Stimulated activated CD4-positive, alpha-beta T cell treated with anti-CD3 and anti-CD28 coated beads, Interleukin-4, amount 100 ng/mL, for 4 hours (primary cell): ENCODE data around the gene TMC5.
"Not testable (repeated sequence)": the region's sequence is repeated elsewhere in the genome, so short reads cannot be mapped to it uniquely, and the experiment has no call there.

ENCODE experiments used
- DNase-seq, 2 experiments: peaks; one replicate each; pipeline ENCODE4 v3.0.0-alpha.2; 2020

Gene TMC5, protein sequence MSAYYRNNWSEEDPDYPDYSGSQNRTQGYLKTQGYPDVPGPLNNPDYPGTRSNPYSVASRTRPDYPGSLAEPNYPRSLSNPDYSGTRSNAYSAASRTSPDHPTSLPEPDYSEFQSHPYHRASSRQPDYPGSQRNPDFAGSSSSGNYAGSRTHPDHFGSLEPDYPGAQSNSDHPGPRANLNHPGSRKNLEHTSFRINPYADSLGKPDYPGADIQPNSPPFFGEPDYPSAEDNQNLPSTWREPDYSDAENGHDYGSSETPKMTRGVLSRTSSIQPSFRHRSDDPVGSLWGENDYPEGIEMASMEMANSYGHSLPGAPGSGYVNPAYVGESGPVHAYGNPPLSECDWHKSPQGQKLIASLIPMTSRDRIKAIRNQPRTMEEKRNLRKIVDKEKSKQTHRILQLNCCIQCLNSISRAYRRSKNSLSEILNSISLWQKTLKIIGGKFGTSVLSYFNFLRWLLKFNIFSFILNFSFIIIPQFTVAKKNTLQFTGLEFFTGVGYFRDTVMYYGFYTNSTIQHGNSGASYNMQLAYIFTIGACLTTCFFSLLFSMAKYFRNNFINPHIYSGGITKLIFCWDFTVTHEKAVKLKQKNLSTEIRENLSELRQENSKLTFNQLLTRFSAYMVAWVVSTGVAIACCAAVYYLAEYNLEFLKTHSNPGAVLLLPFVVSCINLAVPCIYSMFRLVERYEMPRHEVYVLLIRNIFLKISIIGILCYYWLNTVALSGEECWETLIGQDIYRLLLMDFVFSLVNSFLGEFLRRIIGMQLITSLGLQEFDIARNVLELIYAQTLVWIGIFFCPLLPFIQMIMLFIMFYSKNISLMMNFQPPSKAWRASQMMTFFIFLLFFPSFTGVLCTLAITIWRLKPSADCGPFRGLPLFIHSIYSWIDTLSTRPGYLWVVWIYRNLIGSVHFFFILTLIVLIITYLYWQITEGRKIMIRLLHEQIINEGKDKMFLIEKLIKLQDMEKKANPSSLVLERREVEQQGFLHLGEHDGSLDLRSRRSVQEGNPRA

DNA sequence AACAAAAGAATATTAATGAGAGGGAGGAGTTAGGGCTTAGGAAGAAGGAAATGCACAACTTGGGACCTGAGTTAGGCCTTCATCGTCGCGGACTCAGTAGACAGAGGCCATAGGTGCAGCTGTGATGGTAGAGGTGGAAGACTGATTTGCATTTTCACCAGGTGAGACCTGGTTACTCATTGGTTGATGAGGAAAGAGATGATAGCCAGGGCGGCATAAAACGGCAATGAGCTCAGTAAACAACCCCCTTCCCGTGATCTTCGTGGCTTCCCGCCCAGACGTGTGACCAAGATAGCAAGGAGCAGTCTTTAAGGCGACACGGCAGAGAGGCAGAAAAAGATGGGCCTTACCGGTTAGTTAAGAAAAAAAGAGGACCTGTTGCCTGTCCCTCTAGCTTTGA lies at the start of gene TMC5:
Gene TMC5 (plus strand): TSS at position 244 of the 400 bp plus-strand sequence. CDS start 22,156 bp downstream, outside the sequence.
- no peak for DNase-seq

DNA sequence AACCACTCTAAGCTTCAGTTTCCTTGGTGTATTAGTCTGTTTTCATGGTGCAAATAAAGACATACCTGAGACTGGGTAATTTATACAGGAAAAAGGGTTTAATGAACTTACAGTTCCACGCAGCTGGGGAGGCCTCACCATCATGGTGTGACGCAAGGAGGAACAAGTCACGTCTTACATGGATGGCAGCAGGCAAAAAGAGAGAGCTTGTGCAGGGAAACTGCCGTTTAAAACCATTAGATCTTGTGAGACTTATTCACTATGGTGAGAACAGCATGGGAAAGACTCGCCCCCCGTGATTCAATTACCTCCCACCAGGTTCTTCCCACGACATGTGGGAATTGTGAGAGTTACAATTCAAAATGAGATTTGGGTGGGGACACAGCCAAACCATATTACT lies 45.1 kb upstream of the TMC5 start:
- DNase-seq = not testable (repeated sequence)

DNA sequence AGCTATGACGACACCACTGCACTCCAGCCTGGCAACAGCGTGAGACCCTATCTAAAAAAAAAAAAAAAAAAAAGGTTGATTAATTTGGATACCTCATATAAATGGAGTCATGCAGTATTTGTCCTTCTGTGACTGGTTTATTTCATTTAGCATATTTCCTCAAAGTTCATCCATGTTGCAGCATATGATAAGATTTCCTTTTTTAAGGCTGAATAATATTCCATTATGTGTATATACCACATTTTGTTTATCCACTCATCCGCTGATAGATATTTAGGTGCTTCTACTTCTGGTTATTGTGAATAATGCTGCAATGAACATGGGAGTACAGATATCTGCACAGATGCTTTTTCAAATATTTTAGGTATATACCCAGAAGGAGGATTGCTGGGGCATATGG lies 43.3 kb upstream of the TMC5 start:
- DNase-seq = no peak

DNA sequence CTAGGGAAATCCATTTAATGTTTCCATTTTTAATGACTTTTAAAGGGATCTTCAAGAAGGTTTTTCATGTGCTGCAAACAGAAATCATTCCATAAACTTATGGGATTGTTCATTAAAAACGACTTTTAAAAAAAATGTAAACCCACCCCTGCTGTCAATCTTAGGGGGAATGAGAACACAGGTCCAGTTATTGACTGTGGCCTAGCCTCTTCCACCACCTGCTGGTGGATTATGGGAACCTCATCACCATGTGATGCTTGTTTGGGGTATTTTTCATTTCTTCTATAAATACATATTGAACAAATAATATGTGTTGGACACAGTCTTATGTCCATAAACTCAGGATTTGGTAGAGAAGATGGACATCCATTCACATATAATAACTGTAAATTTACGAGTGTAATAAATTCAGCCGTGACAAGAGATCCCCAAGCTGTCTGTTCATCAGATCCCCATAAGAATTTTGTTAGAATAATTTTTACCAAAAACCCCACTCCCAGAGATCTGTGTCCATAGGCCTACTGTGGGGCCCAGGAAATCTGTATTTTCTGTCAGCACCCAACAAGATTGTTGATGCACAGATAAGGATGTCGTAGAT lies 42.0 kb upstream of the TMC5 start:
- DNase-seq = peak in 1 of 2 experiments; percentile 14

DNA sequence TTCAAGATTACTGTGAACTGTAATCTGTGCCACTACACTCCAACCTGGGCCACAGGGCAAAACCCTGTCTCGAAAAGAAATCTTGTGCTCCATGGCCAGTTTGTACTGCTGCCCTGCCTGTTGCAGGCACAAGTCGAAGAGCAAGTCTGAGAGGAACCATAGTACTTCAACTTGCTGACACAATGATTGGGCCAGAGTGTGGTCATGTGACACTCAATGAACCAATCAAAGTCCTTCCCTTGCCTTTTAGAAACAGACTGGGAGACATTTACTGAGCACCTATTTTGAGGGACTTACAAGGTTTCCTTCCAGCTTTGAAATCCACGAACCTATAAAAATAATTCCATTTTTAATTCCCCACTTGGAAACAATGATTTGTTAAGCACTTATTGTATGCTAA lies 39.8 kb upstream of the TMC5 start:
- DNase-seq = no peak

DNA sequence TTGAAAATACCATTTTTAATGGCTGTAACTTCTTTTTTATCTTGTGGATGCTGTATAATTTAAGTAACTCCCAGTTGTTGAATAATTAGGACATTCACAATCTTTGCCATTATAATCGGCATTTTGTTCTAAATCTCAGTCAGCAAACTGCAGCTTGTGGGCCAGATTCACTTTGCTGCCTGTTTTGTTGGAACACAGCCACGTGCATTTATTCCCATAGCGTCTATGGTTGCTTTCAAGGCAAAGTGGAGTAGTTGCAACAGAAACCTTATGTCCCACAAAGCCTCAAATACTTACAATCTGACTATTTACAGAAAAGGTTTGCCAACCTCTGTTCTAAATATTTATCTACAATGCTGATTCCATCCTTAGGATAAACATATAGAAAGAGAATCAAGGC lies 39.2 kb upstream of the TMC5 start:
- no peak for DNase-seq

DNA sequence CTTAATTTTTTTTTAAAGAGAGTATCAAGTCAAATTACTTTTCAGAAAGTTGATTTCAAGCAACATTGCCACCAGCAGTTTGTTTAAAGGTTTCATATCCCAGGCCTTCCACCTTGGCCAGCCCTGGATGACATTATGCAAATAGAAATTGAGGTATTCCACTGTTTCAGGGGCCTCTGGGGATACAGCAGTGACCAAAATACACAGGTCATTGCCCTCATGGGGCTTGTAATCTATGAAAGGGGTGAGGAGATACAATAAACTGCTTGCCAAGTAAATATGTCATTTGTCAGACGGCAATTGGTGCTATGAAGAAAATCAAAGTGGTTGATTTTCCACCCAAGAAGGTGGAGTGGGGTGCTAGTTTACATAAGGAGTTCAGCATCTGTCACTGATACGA lies 37.8 kb upstream of the TMC5 start:
- no peak for DNase-seq

DNA sequence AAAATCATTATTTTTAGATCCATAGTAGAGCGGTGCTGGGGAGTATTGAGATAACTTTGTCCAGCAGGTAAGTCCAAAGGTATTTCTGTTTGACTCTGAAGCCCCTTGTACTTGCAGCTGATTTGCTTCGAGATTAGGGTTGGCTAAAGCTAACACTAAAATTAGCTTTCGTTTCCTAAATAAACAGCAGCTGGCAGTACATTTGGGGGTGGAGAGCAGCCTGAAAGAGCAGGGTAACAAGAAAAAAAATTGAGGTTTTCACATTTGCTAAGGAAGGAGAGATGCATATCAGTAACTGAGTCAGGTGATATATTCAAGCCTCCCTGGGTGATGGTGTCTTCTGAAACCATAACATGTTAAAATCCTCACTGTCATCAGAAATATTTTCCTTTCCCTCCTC lies 37.4 kb upstream of the TMC5 start:
- no peak for DNase-seq

DNA sequence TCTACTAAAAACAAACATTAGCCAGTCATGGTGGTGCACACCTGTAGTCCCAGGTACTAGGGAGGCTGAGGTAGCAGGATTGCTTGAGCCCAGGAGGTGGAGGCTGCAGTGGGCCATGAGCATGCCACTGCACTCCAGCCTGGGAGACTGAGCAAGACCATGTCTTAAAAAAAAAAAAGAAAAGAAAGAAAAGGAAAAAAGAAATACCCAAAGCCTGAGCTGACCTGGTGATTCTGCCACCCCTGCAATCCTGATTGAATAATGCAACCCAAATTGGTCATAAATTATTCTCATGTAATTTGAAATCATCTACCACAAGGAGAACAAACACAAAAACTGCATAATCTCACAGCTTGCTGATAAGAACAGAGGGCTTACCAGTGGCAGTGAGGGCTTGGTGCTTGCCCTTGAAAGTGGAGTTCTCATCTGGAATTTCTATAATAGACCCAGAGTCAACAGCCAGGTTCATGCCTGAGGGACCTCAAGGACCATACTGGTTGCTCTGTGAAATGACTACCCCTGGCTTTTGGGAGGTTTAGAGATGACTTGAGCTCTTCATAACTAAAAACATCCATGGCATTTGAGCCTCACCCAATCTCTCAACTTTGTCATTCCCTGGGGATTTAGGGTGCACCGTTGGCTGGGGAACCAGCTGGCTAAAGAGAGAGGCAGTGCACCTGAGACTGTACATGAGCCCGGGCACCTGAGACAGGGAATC lies 35.4 kb upstream of the TMC5 start:
- no peak for DNase-seq

DNA sequence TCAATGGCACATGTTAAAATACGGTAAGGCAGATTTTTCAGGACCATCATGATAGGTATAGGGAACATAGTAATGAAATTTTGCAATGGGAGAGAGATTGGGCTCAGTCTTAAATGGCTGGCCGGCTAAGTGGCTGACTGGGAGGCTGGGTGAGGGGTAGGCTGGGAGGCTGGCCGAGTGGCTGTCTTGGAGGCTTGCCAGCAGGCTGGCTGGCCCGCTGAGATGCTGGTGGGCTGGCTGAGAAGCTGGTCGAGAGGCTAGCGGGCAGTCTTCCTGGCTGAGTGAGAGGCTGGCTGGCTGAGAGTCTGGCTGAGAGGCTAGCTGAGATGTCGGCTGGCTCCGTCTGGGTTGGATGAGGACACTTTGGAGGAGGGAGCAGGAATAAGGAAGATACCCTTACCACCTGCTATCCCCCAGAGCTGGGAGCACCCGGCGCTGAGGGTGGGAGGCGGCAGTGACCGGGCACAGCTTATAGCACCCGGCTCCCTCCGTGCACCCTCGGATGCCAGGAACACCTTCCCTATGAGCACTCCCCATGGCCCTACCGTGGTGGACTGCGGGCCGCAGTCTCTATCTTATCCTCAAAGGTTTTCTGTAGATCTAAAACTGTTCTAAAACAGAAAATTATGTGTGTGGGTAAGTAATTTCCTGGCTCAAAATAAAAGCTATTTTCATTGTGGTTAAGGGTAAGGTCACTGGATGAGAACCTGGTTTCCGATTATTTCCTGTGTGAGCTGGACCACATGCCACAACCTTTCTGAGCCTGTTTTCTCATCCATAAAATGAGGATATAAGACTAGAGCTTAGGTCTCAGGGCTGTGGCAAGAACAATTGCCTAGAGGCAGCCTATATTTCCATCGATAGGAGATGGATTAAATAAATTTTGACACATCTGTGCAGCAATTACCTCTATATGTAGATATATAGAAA lies 34.5 kb upstream of the TMC5 start:
- no peak for DNase-seq

DNA sequence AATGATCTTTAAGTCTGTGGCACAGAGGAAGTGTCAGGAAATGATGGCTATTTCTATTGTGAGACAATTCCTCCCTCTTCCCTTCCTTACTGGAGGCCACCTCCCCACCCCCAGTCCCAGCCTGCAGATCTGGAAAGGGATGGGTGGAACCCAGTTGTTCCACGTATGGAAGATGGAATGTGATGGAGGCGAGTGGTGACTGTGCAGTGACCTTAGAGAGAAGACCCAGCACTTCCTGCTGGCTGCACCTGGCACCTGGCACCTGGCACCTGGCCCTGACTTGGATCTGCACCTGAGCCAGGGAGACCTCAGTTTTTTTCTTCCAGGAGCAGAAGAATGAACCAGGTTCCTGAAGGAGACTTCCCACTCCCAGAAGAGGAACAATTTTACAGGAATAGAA lies 33.0 kb upstream of the TMC5 start:
- DNase-seq = no peak

DNA sequence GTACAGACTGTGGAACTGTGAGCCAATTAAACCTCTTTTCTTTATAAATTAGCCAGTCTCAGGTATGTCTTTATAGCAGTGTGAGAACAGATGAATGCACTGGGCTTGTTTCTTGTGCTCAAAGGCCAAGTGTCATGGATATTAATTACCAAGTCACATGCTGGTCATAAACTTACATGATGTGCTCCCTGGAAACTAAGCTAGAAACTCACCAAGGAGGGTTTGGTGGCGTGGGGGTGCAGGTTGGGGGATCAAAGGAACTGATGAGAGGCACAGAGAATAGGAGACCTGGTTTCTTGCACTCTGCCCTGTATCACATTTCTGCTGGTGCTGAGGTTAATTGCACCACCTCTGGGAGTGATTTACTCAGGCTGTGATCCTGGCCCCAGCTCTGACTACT lies 31.2 kb upstream of the TMC5 start:
- no peak for DNase-seq

DNA sequence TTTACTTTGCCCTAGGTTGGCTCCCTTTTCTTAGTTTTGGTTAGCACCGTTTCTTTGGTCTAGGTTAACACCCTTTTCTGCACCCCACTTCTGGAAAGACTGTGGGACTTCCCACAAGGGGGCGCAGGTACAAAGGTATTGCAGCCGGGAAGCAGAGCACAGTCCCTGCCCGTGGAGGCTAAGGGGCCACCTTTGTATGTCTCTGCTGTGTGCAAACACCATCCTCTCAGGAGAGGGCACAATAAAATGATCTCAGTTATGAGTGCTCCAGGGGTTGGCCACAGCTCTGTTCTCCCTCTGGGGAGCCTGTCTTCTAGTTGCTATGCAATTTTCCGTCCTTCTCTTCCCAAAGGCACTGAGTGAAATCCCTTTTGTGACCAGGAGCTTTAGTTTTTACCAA lies 28.4 kb upstream of the TMC5 start:
- DNase-seq = peak; percentile 15 to 21

DNA sequence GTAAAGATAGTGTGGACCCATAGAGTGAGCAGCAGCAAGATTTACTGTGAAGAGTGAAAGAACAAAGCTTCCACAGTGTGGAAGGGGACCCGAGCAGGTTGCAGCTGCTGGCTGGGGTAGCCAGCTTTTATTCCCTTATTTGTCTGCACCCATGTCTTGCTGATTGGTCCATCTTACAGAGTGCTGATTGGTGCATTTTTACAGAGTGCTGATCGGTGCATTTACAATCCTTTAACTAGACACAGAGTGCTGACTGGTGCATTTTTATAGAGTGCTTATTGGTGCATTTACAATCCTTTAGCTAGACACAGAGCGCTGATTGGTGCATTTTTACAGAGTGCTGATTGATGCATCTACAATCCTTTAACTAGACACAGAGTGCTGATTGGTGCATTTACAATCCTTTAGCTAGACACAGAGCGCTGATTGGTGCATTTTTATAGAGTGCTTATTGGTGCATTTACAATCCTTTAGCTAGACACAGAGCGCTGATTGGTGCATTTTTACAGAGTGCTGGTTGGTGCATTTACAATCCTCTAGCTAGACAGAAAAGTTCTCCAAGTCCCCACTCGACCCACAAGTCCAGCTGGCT lies 26.4 kb upstream of the TMC5 start:
- not testable (repeated sequence) for DNase-seq

DNA sequence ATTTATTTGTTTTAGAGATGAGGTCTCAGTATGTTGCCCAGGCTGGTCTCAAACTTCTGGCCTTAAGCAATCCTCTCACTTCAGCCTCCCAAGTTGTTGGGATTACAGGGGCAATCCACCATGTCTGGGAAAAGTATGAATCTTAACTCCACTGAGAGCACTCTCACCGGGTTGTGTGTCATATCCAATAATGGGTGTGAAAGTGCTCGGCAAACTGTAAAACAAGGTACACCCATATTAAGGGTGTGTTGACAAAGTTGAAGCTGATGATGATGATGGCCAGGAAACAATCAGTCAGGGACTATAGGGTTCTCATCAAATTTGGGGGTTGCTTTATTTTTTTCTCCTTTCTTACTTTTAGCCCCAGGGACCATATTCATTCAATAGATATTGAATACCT lies 25.3 kb upstream of the TMC5 start:
- no peak for DNase-seq

DNA sequence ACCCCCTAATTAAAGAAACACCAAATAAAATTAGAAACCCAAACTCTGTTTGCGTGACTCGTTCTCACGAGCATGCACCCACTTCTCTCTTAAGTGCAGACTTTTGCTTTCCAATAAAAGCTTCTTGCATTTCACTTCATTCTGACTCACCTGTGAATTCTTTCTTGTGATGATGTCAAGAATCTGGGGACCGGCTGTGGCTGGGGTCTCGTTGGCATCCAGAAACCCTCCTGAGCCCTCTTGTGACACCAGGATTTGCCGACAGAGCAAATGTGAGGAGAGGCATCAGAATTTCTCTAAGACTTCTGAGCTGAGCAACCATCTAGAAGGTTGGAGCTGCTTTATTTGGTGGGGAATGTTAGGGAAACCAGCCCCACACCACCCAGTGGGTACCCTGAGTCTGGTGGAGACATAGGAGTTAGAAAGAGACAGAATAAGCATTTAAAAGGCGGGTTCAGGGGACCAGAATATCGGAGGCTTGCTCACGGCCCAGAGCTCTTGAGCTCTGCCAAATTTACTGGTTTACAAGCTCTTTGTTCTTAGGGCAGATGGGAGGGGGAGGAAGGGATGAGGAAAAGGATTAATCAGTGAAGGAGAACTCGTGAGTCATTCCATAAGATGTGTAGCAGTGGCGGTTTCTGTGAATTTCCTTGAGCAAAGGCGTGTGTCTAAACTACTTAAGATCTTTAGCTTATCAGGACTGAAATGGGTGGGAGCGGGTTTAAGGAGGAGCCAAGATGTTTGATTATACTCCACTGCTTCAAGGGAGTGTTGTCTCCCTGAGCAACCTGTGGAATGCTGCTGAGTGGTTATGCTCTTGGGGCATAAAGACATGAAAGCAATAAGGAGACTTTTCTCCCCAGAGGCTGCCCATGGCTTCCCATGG lies 24.2 kb upstream of the TMC5 start:
- no peak for DNase-seq

DNA sequence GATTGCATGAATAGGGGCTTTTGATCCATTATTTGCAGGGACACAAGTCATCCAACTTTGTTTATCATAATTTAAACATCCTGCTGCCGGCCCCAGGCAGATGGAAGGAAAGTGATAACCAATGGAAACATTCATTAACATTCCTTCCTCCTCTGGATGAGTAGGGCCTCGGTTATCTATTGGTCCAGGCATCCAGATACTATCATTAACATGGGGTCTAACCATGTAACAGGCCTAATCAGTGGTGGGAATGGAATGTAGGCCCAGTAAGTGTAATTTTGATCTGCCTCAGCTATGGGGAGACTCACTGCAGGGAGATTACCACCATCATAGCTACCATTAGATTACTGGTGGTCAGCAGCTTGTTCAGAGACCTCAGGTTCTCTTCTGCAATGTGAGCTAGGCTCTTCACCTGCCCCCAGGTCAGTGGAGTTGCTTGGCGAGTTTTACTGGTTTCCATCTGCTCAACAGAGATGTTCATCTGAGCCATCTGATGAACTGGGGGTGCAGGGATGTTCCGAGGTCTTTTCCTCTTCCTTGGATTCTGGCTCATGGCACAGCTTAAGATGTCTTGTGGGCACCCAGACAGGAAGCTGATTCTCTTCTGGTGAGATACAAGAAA lies 21.9 kb upstream of the TMC5 start:
- DNase-seq = not testable (repeated sequence)

DNA sequence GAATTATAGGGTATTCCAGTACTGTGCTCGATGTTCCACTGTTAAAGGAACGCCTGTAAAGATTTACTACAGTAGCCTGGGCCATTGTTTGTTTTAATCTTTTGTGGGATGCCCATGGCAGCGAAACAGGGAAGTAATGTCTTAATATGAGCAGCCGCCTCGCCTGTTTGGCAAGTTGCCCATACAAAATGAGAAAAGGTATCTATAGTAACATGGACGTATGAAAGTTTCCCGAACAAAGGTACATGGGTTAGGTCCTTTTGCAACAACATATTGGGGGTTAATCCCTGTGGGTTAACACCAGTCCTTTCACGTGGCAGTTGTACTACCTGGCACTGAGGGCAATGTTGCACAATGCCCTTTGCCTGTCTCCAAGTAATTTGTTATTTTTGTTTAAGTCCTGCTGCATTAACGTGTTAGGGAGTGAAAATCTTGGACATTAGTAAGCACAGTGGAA lies 21.1 kb upstream of the TMC5 start:
- no peak for DNase-seq

DNA sequence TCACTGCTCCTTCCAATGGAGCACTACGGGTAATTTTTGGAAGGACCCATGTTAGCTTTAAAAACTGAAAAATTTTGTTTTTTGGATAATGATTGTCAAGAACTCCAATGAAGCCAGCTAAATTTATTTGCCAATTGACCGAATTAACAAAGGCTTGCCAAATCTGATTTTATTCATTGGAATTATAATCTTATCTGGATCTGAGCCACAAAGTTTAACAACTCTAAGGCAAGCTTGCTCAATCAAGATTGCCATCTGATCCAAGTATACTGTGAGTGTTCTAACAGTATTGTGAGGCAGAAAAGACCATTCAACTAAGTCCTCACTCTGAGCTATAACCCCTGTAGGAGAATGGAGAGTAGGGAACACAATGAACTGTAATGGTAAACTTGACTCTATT lies 20.3 kb upstream of the TMC5 start:
- DNase-seq = not testable (repeated sequence)
